Thoracic aorta (tissue), 2 donors: ENCODE data around the gene POLR2E. TPM values are rescaled to one million over a fixed set of nuclear protein-coding genes. Genes with fewer than 3 reads are reported as not detected.

ENCODE experiments used
- ATAC-seq: fragments of 150-250 bp; one replicate; pipeline ENCODE4 v1.8.0; 2017; ENCODE audit warnings: low read depth; ENCODE audit not compliant: insufficient number of reproducible peaks, low FRiP score
- DNase-seq: peaks from one replicate; pipeline ENCODE4 v3.0.0-alpha.2; 2020; ENCODE audit warnings: low spot score
- H3K27ac ChIP-seq, 2 donors: fragments of 200-600 bp; sonication (generic); 1 replicate in 1 of 2; 2 replicates in 1 of 2; pipeline ENCODE4 v1.5.1; 2016; ENCODE audit warnings: mild to moderate bottlenecking in 2 of 2, moderate library complexity in 2 of 2
- H3K27me3 ChIP-seq: fragments of 200-600 bp; sonication (generic); replicated peaks from 2 replicates; pipeline ENCODE4 v1.6.0; 2016; ENCODE audit warnings: mild to moderate bottlenecking; ENCODE audit not compliant: insufficient read depth
- H3K36me3 ChIP-seq: fragments of 200-600 bp; sonication (generic); one replicate; pipeline ENCODE4 v1.5.1; 2016
- H3K4me1 ChIP-seq, 2 donors: fragments of 200-600 bp; sonication (generic); 1 replicate in 1 of 2; 2 replicates in 1 of 2; pipeline versions ENCODE4 v1.5.1 to v1.6.0; 2016; ENCODE audit warnings: low read depth in 2 of 2, mild to moderate bottlenecking in 1 of 2; ENCODE audit not compliant: control insufficient read depth in 1 of 2
- H3K4me3 ChIP-seq: fragments of 200-600 bp; sonication (generic); 2 replicates; pipeline ENCODE4 v1.5.1; 2016; ENCODE audit warnings: mild to moderate bottlenecking
- H3K9me3 ChIP-seq: fragments of 200-600 bp; sonication (generic); 2 replicates; pipeline ENCODE4 v1.5.1; 2016
- total RNA-seq, 2 donors: library from RNA; depleted of rRNA; stranded (reverse); fragments of >200 nt; gene quantifications; one replicate each; pipeline versions ENCODE4 v1.1.0 to v1.2.3, GENCODE V29; 2016
- TF ChIP-seq, protein P1 (sequence below): fragments of 200-600 bp; sonication (generic); IDR thresholded peaks from one replicate; pipeline ENCODE4 v1.5.1; 2019; ENCODE audit warnings: antibody characterized with exemption

Gene POLR2E
- total RNA-seq, 2 donors from 2014 or later = 129 to 149 TPM

DNA sequence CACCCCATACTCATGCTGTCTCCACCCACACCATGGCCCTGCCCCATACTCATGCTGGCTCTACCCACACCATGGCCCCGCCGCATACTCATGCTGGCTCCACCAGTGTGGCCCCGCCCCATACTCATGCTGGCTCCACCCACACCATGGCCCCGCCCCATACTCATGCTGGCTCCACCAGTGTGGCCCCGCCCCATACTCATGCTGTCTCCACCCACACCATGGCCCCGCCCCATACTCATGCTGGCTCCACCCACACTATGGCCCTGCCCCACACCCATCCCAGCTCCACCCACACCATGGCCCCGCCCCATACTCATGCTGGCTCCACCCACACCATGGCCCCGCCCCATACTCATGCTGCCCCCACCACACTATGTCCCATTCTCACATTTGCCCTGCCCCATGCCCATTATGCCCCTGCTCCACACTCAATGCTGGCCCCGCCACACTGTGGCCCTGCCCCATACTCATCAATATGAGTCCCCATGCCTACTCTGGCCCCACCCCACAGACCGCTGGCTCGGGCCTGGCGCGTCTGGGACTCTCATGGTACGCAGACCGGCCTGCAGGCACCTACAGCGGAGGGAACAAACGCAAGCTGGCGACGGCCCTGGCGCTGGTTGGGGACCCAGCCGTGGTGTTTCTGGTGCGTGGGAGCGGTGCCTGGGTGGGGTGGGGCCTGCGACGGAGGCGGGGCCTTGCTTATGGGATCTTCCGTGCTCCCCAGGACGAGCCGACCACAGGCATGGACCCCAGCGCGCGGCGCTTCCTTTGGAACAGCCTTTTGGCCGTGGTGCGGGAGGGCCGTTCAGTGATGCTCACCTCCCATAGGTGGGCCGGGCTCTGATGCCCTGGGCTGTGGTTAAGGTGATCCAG is 31.9 kb downstream of the POLR2E start:
- DNase-seq = no peak
- no peak for ATAC-seq
- TF ChIP-seq, protein P1, sequence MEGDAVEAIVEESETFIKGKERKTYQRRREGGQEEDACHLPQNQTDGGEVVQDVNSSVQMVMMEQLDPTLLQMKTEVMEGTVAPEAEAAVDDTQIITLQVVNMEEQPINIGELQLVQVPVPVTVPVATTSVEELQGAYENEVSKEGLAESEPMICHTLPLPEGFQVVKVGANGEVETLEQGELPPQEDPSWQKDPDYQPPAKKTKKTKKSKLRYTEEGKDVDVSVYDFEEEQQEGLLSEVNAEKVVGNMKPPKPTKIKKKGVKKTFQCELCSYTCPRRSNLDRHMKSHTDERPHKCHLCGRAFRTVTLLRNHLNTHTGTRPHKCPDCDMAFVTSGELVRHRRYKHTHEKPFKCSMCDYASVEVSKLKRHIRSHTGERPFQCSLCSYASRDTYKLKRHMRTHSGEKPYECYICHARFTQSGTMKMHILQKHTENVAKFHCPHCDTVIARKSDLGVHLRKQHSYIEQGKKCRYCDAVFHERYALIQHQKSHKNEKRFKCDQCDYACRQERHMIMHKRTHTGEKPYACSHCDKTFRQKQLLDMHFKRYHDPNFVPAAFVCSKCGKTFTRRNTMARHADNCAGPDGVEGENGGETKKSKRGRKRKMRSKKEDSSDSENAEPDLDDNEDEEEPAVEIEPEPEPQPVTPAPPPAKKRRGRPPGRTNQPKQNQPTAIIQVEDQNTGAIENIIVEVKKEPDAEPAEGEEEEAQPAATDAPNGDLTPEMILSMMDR = no peak
- Histone ChIP-seq H3K9me3 (peaks cover 6% of the 10 kb centered on the region), H3K27ac (no peak overlapping the region), H3K27me3 (no peaks in the 10 kb centered on the region), H3K4me1 (peaks cover 8 to 34% of the 10 kb centered on the region in 2 donors), H3K4me3 (no peak overlapping the region), H3K36me3 (no peaks in the 10 kb centered on the region)

DNA sequence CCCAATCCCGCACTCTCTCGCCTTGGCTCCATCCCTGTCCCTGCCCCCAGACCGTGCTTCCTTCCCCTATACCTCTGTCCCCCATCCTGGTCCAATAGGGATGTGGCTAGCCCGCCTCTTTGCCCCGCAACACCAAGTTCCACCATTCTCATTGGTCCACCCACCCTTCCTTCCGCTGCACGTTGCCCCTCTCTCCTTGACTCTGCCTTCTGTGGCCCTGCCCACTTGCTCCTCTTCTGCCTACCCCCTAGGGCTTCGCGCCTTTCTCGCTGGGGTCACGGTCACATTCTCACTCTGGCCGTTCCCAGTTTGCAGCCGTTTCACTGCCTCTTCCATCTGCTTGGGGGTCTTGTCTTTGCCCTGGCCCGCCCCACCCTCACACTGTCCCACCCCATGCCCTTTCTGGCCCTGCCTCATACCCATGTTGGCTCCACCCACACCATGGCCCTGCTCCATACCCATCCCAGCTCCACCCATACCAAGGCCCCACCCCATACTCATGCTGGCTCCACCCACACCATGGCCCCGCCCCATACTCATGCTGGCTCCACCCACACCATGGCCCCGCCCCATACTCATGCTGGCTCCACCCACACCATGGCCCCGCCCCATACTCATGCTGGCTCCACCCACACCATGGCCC is 32.7 kb downstream of the POLR2E start:
- Histone ChIP-seq H3K4me3 (no peak overlapping the region), H3K4me1 (peaks cover 8 to 30% of the 10 kb centered on the region in 2 donors), H3K36me3 (no peaks in the 10 kb centered on the region), H3K27me3 (no peaks in the 10 kb centered on the region), H3K27ac (no peak overlapping the region), H3K9me3 (peaks cover 12% of the 10 kb centered on the region)
- no peak for ATAC-seq
- TF ChIP-seq, protein P1 = no peak
- DNase-seq = no peak

DNA sequence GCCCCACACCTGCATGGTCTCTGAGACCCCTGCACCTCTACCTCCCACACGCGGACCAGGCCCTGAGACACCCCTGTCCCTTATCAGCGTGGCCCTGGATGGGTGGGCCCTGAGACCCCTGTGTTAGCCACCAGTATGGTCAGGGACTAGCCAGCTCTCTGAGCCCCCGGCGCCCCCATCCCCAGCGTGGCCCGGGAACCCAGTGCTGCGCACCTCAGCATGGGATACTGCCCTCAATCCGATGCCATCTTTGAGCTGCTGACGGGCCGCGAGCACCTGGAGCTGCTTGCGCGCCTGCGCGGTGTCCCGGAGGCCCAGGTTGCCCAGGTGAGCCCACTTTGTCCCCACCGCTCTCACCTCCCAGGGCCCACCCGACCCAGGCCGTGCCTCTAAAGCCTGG is 33.2 kb downstream of the POLR2E start:
- TF ChIP-seq, protein P1 = no peak
- Histone ChIP-seq H3K27ac (no peak overlapping the region), H3K36me3 (no peaks in the 10 kb centered on the region), H3K4me3 (no peak overlapping the region), H3K9me3 (peaks cover 17% of the 10 kb centered on the region), H3K27me3 (no peaks in the 10 kb centered on the region), H3K4me1 (peaks cover 5 to 25% of the 10 kb centered on the region in 2 donors)
- ATAC-seq (no peak), DNase-seq (no peak)

DNA sequence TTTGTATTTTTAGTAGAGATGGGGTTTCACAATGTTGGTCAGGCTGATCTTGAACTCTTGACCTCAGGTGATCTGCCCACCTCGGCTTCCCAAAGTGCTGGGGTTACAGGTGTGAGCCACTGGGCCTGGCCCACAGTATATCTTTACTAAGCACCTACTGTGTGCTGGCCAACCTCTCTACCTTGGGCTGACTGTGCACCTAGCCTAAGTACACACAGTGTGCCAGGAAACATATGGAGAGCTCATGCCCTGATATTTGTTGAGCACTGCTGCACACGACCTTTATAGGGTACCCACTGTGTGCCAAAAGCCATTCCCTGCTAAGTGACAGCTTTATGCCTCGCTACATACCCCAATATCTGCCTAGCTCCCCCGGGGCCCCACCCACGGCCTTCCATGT is 34.5 kb downstream of the POLR2E start:
- Histone ChIP-seq H3K9me3 (peaks cover 30% of the 10 kb centered on the region), H3K36me3 (no peaks in the 10 kb centered on the region), H3K27ac (no peak overlapping the region), H3K4me1 (peaks cover 5 to 12% of the 10 kb centered on the region in 2 donors), H3K4me3 (no peak overlapping the region), H3K27me3 (no peaks in the 10 kb centered on the region)
- TF ChIP-seq, protein P1 = no peak
- ATAC-seq (no peak), DNase-seq (no peak)

DNA sequence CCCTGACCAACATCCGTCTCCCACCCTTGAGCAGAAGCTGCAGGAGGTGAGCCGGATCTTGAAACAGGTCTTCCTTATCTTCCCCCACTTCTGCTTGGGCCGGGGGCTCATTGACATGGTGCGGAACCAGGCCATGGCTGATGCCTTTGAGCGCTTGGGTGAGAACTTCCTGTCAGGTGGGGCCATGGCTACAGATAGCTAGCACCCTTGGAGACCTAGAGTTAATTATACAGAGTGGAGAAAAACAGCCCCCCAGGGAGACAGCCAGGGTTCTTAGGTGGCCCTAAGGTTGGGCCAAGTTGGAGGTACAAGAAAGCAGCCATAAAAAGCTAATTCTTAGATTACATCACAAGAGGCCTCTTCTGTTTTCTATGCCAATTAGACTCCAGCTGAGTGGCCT is 37.1 kb downstream of the POLR2E start:
- H3K27me3 ChIP-seq = no peaks in the 10 kb centered on the region
- DNase-seq = no peak
- TF ChIP-seq, protein P1 = no peak
- peaks cover 30% of the 10 kb centered on the region for H3K9me3 ChIP-seq
- no peak overlapping the region for H3K27ac ChIP-seq
- H3K4me3 ChIP-seq = no peak overlapping the region
- H3K4me1 ChIP-seq = no peaks in the 10 kb centered on the region
- no peaks in the 10 kb centered on the region for H3K36me3 ChIP-seq
- ATAC-seq = no peak
